ENCODE measurements around the gene GJA1. TPM values are rescaled to one million over a fixed set of nuclear protein-coding genes. Genes with fewer than 3 reads are reported as not detected.
A peak's percentile ranks its signal among the peaks of the same experiment; 100 is the strongest.
"Not testable (repeated sequence)": the region's sequence is repeated elsewhere in the genome, so short reads cannot be mapped to it uniquely, and the experiment has no call there.

The GJA1 gene
- total RNA-seq (2013): 1.2 TPM
- polyA plus RNA-seq (not detected), polyA minus RNA-seq (not detected in 2 replicates), total RNA-seq (0 to 1.4 (median 0.06) reads per million in 11 experiments)

- Histone ChIP-seq H3K4me3 (replicated peaks in 1 of 3; ENCODE audit: low read depth in 2 of 3, low read length in 3 of 3) (peak within 1 kb of the TSS in 1 of 3 experiments; percentile 65), H4K20me1 (ENCODE audit: insufficient read depth, low read length) (no peaks in the 10 kb centered on the region), H3K27me3 (ENCODE audit: control insufficient read depth in 2 of 2, insufficient read depth in 2 of 2, low read length in 2 of 2) (peaks cover 49 to 52% of the 10 kb centered on the region in 2 donors), H3K4me1 (ENCODE audit: control insufficient read depth in 1 of 2, insufficient read depth in 2 of 2, low read length in 2 of 2) (peaks cover 10 to 12% of the 10 kb centered on the region in 2 donors), H3K9me3 (replicated peaks in 1 of 2; ENCODE audit: control insufficient read depth in 1 of 2, insufficient read depth in 1 of 2, low read length in 2 of 2) (peaks cover 0 to 8% of the 10 kb centered on the region in 2 donors), H3K9ac (ENCODE audit: insufficient read depth, low read length, poor library complexity, severe bottlenecking) (no peak within 1 kb of the TSS), H3K4me2 (replicated peaks; ENCODE audit: extremely low read depth, low read length, poor library complexity, severe bottlenecking) (peak within 1 kb of the TSS; percentile 59), H3K27ac (ENCODE audit: low read depth in 1 of 2, low read length in 2 of 2) (no peak within 1 kb of the TSS), H2AFZ (ENCODE audit: insufficient read depth, low read depth, low read length, poor library complexity, severe bottlenecking) (peak within 1 kb of the TSS; percentile 60), H3K36me3 (replicated peaks in 1 of 2; ENCODE audit: control insufficient read depth in 1 of 2, insufficient read depth in 2 of 2, low read length in 2 of 2) (no peaks in the 10 kb centered on the region), H3K79me2 (ENCODE audit: insufficient read depth, low read length) (no peaks in the 10 kb centered on the region)
- 75% methylated on average over 1 of the region's 5 CpGs for WGBS (ENCODE audit: insufficient coverage)
- Mint-ChIP-seq H3K36me3 (peaks cover 0 to 3% of the 10 kb centered on the region in 2 donors), H3K4me3 (peak within 1 kb of the TSS in 1 of 2 donors; percentile 91), H3K4me1 (peaks cover 19% of the 10 kb centered on the region), H3K27ac (peak within 1 kb of the TSS in 1 of 7 donors; percentile 1), H3K27me3 (ENCODE audit: low read depth in 3 of 3) (peaks cover 39 to 50% (median 41%) of the 10 kb centered on the region in 3 donors), H3K9me3 (peaks cover 0 to 7% (median 3%) of the 10 kb centered on the region in 7 donors)
- intact Hi-C loops (cut with micrococcal nuclease): no loop called here
- DNase-seq: no peak
- no peak for TF ChIP-seq CTCF (IDR thresholded peaks at IDR 0.05)
Measured at GRCh38 chr6:121435444-121436069, at the start of gene GJA1. GJA1 (plus strand) TSS chr6:121435646; CDS start chr6:121446848, 11,202 bp downstream.

GRCh38 chr6:121386551-121386950, 48.9 kb upstream of the GJA1 start:
- H3K4me3 Mint-ChIP-seq; H3K4me1 ChIP-seq (ENCODE audit: control insufficient read depth in 1 of 2, insufficient read depth in 2 of 2, low read length in 2 of 2); H3K4me3 ChIP-seq (replicated peaks in 1 of 3; ENCODE audit: low read depth in 2 of 3, low read length in 3 of 3); H3K9ac ChIP-seq (ENCODE audit: insufficient read depth, low read length, poor library complexity, severe bottlenecking); H3K27me3 Mint-ChIP-seq (ENCODE audit: low read depth in 3 of 3); DNase-seq; H3K27me3 ChIP-seq (ENCODE audit: control insufficient read depth in 2 of 2, insufficient read depth in 2 of 2, low read length in 2 of 2); H2AFZ ChIP-seq (ENCODE audit: insufficient read depth, low read depth, low read length, poor library complexity, severe bottlenecking); H3K36me3 Mint-ChIP-seq; H3K79me2 ChIP-seq (ENCODE audit: insufficient read depth, low read length); intact Hi-C loops (cut with micrococcal nuclease); H3K4me2 ChIP-seq (replicated peaks; ENCODE audit: extremely low read depth, low read length, poor library complexity, severe bottlenecking); H3K36me3 ChIP-seq (replicated peaks in 1 of 2; ENCODE audit: control insufficient read depth in 1 of 2, insufficient read depth in 2 of 2, low read length in 2 of 2); H3K27ac ChIP-seq (ENCODE audit: low read depth in 1 of 2, low read length in 2 of 2); H3K4me1 Mint-ChIP-seq; H3K27ac Mint-ChIP-seq; H3K9me3 ChIP-seq (replicated peaks in 1 of 2; ENCODE audit: control insufficient read depth in 1 of 2, insufficient read depth in 1 of 2, low read length in 2 of 2); H4K20me1 ChIP-seq (ENCODE audit: insufficient read depth, low read length): not testable (repeated sequence)
- 100% methylated on average over 1 of the region's 3 CpGs for WGBS (ENCODE audit: insufficient coverage)
- H3K9me3 Mint-ChIP-seq: peaks cover 0 to 12% (median 4%) of the 10 kb centered on the region in 7 donors
